PC-9 (cell line): ENCODE data around the gene SNPH.

Experiments used
- EZH2 ChIP-seq: fragments of 200-600 bp; sonication (generic); IDR thresholded peaks from 2 replicates; pipeline ENCODE4 v1.8.0; 2017; ENCODE audit warnings: antibody characterized with exemption, low read depth
- TF ChIP-seq, protein P1 (sequence below): fragments of 200-600 bp; sonication (generic); conservative IDR thresholded peaks from 2 replicates; pipeline ENCODE4 v1.6.1; 2017; ENCODE audit warnings: mixed run types, antibody characterized with exemption, mild to moderate bottlenecking, moderate library complexity

DNA sequence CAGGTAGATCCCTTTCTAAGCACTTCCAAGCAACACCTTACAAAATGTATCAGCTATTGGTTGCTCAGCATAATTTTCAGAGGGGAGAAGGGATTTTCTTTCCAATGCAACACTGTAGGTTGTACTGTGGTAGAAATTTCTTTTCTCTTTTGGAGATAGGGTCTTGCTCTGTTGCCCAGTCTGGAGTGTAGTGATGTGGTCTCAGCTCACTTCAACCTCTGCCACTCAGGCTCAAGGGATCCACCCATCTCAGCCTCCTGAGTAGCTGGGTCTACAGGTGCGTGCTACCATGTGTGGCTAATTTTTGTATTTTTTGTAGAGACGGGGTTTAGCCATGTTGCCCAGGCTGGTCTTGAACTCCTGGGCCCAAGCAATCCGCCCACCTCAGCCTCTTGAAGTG, 24.0 kb upstream of the SNPH start:
- TF ChIP-seq, protein P1, sequence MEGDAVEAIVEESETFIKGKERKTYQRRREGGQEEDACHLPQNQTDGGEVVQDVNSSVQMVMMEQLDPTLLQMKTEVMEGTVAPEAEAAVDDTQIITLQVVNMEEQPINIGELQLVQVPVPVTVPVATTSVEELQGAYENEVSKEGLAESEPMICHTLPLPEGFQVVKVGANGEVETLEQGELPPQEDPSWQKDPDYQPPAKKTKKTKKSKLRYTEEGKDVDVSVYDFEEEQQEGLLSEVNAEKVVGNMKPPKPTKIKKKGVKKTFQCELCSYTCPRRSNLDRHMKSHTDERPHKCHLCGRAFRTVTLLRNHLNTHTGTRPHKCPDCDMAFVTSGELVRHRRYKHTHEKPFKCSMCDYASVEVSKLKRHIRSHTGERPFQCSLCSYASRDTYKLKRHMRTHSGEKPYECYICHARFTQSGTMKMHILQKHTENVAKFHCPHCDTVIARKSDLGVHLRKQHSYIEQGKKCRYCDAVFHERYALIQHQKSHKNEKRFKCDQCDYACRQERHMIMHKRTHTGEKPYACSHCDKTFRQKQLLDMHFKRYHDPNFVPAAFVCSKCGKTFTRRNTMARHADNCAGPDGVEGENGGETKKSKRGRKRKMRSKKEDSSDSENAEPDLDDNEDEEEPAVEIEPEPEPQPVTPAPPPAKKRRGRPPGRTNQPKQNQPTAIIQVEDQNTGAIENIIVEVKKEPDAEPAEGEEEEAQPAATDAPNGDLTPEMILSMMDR = no peak
- TF ChIP-seq EZH2 = no peak
